NCI-H2029 treated with DMSO at 0.1 percent for 48 hours (cell line): ENCODE data around the gene CADM4.
"Not testable (repeated sequence)": the region's sequence is repeated elsewhere in the genome, so short reads cannot be mapped to it uniquely, and the experiment has no call there.

Experiments
- DNase-seq: peaks from one replicate; lab custom pipeline; 2025; lab: John Stamatoyannopoulos, UW

Gene CADM4, protein sequence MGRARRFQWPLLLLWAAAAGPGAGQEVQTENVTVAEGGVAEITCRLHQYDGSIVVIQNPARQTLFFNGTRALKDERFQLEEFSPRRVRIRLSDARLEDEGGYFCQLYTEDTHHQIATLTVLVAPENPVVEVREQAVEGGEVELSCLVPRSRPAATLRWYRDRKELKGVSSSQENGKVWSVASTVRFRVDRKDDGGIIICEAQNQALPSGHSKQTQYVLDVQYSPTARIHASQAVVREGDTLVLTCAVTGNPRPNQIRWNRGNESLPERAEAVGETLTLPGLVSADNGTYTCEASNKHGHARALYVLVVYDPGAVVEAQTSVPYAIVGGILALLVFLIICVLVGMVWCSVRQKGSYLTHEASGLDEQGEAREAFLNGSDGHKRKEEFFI

DNA sequence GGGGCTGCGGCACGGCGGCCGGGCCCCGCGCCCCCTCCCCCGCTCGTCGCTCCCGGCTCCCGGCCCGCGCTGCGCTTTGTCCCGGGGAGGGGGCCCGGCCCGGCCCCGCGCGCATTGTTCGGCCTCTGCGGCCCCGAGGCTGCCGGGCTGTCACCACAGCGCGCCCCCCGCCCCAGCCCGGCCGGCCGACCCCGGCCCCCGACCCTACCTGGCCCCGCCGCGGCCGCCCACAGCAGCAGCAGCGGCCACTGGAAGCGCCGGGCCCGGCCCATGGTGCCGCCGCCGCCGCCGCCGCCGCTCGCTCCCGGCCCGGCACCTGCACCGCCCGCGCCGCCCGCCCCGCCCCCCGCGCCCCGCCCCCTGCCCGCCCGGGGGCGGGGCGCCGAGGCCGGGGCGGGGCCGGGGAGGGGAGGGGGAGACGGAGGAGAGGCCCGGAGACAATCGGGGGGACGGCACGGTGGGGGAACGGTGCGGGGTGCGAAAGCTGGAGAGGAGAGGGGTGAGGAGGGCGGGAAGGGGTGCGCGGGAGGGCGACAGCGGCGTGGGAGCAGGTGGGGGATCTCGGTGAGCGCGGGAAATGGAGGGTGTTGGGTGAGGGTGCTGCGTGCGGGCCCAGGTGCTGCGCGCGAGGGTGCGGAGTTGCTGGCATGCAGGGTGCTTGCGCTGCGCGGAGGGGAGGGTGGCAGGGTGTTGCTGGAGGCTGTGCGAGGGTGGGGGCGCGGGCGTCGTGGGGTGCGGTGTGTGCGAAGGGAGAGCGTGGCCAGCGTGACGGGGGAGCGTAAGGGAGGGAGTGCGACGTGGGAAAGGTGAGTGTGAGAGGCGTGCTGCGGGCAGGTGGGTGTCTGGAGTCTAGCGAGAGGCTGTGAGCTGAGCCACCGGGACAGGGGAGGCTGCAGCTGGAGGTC, at the start of gene CADM4:
Gene CADM4, minus strand, starts transcription at position 332 of the 905 bp plus-strand sequence. Its CDS starts 60 bp downstream, at position 272.
- DNase-seq = no peak

DNA sequence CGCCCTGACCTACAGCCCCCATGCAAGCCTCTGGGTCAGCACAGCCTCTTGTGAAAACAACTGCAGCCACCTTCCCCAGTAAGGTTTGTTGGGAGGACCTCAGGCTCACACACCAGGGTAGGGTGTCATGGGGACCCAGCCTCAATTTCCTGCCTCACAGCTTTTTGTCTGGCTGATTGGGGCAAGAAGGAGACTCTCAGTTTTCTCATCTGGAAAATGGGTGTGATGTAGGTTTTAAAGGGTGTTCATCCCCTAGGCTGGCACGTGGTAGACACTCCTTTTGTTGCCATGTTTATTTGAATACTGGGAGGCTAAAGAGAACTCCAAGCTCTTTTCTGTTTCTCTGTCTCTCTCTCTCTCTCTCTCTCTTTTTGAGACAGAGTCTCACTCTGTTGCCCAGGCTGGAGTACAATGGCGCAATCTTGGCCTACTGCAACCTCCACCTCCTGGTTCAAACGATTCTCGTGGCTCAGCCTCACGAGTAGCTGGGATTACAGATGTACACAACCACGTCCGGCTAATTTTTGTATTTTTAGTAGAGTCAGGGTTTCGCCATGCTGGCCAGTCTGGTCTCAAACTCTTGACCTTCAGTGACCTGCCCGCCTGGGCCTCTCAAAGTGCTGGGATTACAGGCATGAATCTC, 48.5 kb upstream of the CADM4 start:
- DNase-seq = no peak

DNA sequence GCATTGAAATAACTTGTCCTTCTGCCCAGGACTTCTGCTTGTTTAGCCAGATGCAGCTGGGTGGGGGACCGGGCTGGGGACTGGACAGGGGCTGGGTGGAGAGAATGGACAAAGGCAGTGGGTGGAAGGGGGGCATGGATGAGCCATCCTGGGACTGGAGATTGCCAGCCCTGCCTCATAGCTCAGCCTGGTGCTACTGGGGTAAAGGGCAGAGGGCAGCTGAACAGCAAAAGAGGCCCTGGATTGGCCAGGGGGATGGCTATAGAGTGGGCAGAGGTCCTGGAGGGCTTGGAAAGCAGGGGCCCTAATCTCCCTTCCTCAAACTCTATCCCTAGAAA, 48.0 kb upstream of the CADM4 start:
- no peak for DNase-seq

DNA sequence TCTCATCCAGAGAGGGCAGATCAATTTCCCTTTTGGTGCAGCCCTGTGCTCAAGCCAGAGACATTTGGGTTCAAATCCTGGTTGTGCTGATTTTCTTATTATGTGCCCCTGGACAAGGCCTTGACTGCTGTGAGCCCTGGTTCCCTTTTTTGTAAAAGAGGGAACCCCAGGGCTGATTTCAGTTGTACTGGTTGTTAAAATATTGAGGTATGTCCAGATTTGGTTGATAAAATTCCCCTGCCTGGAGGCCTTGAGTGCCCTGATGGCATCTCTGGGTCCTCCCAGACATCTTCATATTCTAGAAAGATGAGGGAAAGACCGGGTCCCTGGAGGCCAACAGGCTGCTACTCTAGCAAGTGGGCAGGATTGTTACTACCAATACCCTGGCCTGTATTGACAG, 44.7 kb upstream of the CADM4 start:
- DNase-seq = no peak

DNA sequence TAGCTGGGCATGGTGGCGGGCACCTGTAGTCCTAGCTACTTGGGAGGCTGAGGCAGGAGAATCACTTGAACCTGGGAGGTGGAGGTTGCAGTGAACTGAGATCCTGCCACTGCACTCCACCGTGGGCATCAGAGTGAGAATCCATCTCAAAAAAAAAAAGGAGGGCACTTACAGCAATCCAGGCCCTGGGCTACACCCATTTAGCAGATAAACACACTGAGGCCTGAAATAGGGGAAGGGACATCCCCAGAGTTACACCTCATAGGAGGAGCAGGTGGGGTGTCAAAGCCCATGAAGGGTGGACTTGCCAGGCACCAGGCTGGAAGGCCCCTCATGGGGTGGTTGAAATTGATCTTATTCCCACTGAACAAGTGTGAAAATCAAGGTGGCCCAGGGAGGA, 44.3 kb upstream of the CADM4 start:
- DNase-seq = no peak

DNA sequence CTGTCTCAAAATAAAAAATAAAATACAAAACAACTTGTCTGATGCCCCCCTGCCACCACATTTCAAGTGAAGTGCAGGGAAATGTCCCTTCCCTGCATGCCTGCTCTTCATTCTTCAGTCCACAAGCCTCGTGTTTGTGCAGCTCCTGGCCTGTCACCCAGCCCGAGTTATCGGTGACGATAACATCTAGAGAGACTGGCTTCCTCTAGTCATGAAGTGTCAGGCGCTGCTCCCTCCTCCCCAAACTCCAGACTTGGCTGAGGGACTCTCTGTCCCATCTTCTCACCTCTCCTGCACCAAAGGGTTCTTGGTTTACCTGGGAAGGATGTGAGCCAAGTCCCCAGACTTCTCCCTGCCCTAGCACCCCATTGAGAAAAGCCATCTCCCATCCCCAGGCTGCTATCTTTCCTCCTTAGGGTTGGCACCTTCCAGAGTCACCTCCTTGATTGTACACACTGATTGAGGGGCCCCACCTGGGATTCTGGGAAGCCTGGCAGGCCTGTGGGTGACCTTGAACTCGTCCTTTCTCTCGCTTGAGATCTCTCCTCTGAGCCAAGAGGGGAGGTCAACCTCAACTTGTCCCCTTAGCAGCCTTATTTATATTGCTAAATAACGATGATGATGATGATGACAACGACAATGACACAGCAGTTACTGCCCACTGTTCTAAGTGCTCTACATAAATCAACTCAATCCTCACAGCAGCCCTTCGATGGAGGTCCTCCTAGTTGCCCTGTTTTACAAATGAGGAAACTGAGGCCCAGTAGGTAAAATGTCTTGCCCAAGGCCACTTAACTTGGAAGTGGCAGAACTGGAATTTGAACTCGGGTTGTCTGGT, 43.4 kb upstream of the CADM4 start:
- DNase-seq = no peak

DNA sequence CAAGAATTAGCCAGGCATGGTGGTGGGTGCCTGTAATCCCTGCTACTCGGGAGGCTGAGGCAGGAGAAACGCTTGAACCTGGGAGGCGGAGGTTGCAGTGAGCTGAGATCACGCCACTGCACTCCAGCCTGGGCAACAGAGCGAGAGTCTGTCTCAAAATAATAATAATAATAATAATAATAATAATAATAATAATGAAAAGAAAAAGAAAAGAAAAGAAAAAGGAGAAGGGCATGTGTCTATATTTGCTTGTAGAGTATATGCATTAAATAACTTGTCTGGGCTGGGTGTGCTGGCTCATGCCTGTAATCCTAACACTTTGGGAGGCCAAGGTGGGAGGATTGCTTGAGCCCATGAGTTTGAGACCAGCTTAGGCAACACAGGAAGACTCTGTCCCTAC, 42.6 kb upstream of the CADM4 start:
- DNase-seq = not testable (repeated sequence)

DNA sequence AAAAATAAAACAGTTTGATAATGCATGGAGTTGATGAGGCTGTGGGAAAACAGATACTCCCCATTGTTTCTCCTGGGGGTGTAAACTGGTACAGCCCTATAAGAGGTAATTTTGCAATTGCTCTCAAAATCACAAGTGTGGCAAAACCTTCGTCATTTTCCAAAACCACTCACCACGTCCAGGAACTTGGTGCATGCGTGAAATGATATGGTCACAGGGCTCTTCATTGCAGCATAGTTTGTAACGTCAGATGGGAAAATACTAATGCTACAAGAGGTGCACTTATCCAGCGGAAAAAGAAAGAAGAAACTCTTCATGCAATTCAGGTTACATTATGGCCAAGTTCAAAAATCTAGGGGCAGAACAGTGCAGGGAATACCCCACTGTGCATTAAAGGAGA, 42.2 kb upstream of the CADM4 start:
- DNase-seq = no peak

DNA sequence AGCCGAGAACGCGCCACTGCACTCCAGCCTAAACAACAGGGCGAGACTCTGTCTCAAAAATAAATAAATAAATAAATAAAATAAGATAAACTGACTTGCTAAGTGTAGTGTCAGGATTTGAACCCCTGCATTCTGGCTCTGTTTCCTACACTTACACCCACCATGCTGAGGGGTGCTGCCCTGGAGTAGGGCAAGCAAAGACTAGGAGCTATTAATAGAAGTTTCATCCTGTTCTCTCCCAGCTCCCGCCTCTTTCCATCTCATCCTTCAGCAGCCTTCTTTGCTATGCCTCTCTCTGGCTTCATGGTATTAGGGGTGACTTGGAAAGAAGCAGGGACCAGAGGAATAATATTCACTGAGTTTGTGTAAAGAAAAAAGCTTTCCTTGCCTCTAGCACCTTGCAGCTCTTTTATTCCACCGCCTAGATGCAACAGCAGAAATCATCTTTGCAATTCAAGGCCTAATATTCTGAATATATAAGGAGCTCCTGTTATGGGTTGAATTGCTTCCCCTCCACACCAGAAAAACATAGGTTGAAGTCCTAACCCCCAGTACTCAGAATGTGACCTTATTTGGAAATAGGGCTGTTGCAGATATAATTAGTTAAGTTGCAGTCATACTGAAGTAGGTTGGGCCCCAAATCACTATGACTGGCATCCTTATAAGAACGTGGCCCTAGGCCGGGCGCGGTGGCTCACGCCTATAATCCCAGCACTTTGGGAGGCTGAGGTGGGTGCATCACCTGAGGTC, 39.0 kb upstream of the CADM4 start:
- no peak for DNase-seq

DNA sequence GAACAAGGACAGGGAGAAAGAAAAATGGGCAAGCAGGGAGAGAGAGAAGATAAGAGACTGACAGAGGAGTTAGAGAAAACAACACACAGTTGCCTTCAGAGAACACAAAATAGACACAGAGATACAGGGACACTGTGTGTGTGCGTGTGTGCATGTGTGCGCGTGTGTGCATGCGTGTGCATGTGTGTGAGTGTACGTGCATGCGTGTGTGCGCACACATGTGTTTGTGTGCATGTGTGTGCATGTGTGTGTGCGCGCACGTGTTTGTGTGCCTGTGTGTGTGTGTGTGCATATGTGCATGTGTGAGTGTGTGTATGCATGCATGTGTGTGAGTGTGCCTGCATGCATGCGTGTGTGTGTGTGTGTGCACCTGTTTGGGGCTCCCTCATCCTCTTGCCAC, 36.3 kb upstream of the CADM4 start:
- no peak for DNase-seq

DNA sequence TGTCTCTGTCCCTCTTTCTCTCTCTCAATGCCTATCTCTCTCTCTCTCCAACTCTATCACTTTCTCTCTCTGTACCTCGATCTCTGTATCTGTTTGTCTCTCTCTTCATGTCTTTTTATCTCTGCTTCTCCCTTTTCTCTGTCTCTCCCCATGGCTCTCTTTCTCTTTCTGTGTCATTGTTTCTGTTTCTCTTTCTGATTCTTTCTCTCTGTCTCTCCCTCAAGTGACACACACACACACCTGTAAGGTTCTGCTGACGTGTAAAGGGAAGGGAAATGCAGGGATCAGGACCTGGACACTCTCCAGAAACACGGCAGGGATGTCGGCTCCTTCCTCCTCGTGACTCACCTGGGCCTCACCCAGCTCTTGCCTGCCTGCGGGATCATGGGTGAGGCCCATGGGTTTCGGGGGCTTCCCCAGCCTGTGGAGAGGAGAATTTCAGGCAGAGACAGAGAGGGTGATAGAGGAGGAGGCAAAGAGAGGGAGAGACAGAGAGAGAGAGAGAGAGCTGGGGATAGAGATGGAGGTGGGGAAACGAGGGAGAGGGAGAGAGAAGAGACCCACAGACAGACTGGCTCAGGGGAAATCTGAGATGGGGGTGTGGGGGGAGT, 35.7 kb upstream of the CADM4 start:
- peak; percentile 77 for DNase-seq

DNA sequence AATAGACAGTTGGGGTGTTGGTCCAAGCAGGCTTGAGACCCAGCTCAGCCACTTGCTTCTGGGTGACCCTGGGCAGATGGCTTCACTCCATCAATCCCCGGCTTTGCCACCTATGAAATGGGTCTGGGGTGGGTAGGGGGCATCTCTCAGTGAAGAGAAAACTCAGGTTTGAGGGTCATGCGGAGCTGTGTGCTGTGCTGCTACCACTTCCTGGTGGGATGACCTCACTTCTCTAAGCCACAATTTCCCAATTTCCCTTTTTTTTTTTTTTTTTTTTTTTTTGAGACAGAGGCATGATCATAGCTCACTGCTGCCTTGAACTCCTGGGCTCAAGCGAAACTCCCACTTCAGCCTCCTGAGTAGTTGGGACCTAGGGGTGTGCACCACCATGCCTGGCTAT, 34.9 kb upstream of the CADM4 start:
- DNase-seq = no peak

DNA sequence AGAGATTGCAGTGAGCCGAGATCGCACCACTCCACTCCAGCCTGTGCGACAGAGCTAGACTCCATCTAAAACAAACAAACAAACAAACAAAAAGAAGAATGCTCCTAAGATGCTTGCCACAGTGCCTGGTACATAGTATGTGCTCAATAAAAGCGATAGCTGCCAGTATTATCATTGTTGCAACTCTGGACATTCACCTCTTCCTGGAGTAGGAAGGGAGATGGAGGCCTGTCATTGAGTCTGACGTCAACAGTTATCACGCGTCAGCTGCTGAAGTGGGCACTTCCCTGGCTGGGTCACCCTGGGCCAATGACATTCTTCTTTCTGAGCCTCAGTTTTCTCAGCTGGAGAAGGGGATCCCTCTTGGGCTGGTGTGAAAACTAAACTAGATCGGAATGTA, 34.5 kb upstream of the CADM4 start:
- DNase-seq = no peak

DNA sequence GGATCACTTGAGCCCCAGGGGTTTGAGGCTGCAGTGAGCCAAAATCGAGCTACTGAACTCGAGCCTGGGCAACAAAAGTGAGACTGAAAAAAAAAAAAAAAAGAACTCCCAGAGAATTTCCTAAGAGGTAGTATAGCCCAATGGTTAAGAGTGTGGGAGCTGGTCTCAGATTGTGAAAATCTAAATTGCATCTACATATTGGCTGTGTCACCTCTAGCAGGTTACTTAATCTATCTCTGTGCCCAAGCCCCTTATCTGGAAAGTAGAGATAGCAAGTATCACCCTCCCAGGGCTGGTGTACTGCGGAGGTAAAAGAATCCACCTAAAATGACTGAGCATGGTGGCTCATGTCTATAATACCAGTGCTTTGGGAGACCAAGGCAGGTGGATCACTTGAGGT, 34.0 kb upstream of the CADM4 start:
- no peak for DNase-seq

DNA sequence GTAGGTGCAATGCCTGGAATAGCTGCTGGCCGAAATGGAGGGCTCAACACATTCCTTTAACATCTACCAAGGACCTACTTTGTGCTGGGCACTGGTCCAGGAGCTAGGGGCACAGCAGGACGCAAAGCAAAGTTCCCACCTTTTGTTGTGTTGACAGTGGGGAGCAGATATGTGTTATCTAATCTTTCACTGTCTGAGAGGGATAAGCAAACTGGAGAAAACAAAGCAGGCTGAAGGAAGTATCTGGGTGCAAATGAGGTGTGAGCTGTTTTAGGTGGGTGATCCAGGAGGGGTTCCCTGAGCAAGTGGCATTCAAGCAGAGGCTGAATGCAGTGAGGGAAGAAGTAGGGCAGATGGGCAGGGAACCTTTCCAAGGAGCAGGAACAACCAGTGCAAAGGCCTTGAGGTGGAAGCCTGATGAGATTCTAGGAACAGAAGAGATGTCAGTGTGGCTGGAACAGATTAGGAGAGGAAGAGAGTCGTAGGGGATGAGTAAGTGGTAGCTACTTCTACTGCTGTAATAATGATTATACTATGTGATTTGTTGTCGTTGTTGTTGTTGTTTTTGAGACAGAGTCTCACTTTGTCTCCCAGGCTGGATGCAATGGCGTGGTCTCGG, 32.5 kb upstream of the CADM4 start:
- no peak for DNase-seq

DNA sequence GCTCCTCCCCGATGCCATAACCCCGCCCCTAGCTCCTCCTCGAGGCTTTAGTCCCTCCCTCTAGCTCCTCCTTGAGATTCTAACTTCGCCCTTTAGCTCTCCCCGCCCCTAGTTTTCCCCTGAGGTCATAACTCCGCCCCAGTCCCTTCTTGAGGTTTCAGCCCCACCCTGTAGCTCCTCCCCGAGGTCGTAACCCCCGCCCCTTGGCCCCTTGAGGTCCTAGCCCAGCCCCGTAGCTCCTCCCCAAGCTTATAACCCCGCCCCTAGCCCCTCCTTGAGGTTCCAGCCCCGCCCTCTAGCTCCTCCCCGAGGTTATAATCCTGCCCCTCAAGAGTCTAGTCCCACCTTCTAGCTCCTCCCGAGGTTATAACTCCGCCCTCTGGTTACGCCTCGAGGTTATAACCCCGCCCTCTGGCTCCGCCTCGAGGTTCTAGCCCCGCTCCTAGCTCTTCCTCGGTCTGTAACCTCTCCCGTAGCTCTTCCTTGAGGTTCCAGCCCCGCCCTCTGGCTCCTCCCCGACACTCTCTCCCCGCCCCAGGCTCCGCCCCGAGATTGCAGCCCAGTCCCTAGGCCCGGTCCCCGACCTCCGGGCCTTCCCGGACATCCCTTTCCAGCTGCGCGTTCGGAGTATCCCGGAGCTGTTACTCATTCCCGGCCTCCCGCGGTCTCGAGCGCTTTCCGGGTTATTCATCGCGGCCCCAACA, 28.9 kb upstream of the CADM4 start:
- DNase-seq = peak; percentile 99

DNA sequence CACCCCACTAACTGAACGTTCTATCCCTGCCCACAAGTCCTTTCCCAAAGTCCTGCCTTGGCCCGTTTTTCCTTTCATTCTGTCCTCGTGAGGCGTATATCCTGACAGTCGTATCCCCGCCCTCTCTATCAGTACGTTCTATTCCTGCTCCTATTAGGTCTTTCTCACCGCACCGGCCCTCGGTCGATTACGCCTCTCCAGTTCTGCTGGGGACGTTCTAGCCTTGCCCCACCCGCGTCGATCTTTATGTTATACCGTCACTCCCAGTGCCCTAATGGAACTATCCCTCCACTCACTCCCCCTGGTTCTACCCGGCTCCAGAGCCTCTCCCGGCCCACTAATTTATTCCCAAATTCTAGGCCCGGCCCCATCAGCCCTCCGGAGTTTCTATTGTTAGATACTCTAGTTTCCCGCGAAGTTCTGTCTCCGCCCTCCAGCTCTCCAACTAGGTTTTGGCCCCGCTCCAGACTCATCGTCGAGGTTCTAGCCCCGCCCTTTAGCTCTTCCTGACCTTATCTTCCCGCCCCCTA, 28.3 kb upstream of the CADM4 start:
- peak; percentile 70 for DNase-seq

DNA sequence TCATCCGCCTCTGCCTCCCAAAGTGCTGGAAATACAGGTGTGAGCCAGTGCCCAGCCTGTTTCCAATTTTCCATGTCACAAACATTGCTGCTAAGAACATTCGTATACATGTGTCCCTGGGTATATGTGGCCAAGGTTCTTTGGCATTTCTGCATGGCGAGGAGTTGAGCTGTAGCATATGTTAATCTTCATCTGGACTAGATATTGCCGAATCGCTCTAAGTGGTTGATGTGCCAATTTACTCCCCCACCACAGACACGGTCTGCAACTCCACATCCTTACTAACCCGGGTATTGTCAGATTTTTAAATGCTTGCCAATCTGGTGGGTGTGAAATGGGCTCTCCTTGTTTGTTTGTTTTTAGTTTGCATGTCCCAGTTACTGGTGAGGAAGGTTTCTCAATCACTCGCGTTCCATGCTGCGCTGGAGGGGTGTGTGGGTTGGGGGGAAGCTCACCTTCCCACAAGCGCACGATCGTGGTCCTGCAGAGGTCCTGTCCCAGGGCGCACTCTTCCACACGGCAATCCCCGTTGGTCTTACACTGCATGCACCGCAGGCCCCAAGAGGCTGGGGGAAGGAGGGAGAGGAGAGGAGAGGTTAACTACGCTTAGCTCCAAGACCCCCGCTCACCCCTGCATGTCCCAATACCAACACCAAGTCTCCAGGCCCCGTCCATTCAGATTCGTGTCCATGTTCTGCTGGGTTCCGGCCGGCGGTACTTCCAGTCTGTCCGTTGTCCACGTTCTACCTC, 27.7 kb upstream of the CADM4 start:
- no peak for DNase-seq

DNA sequence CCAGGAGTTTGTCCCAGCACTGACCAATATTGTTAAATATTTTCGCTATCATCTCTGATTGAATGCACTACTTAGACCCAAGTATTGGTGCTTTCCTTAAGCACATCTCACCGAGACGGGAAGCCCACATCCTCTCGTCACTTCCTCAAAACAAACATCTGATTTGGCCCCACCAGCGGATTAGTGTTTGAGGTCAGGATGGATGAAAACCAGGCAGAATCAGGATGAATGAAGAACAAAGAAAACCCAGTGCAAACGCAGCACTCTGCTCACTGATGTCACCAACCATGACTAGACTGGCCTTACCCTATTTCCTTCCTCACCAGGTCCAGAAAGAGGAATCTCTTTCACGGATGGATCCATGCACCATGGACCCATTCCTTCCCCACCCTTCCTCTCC, 24.4 kb upstream of the CADM4 start:
- no peak for DNase-seq
